Measurements from ENCODE around the gene CD72. TPM values are rescaled to one million over a fixed set of nuclear protein-coding genes. Genes with fewer than 3 reads are reported as not detected.
"Not testable (repeated sequence)": the region's sequence is repeated elsewhere in the genome, so short reads cannot be mapped to it uniquely, and the experiment has no call there.

CD72 gene
- total RNA-seq, 4 donors from 2014 or later = 1.2 to 5.6 (median 2.0) TPM

DNA sequence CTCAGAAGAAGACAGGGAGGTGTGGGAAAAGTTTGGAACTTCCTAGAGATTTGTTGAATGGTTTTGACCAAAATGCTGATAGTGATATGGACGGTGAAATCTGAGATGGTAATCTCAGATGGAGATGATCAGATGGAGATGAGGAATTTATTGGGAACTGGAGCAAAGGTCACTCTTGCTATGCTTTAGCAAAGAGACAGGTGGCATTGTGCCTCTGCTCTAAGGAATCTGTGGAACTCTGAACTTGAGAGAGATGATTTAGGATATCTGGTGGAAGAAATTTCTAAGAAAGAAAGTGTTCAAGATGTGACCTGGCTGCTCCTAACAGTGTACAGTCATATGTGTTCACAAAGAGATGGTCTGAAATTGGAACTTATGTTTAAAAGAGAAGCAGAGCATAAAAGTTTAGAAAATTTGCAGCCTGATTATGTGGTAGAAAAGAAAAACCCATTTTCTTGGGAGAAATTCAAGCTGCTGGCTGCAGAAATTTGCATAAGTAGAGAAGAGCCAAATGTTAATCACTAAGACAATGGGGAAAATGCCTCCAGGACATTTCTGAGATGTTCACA is 38.5 kb downstream of the CD72 start:
- WGBS, 2 donors = 83 to 89% methylated on average over 1 of the region's 1 CpG
- H3K4me3 ChIP-seq (ENCODE audit: low read depth, poor library complexity, severe bottlenecking); intact Hi-C loops (cut with DNase I; ENCODE audit: low total_unique reads); DNase-seq (ENCODE audit: low spot score in 2 of 2): not testable (repeated sequence)

DNA sequence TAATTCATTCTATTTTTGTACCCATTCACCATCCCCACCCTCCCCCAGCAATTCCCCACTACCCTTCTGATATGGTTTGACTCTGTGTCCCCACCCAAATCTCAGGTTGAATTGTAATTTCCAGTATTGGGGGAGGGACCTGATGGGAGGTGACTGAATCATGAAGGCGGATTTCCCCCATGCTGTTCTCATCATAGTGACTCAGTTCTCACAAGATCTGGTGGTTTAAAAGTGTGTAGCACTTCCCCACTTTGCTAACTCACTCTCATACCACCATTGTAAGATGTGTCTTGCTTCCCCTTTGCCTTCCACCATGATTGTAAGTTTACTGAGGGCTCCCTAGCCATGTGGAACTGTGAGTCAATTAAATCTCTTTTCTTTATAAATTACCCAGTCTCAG is 39.1 kb downstream of the CD72 start:
- intact Hi-C loops (cut with DNase I; ENCODE audit: low total_unique reads) = no loop called here
- H3K4me3 ChIP-seq (ENCODE audit: low read depth, poor library complexity, severe bottlenecking) = no peak overlapping the region
- no peak for DNase-seq (ENCODE audit: low spot score in 2 of 2)
- 98 to 100% methylated on average over 1 of the region's 1 CpG for WGBS, 2 donors
- TF ChIP-seq, protein P1, sequence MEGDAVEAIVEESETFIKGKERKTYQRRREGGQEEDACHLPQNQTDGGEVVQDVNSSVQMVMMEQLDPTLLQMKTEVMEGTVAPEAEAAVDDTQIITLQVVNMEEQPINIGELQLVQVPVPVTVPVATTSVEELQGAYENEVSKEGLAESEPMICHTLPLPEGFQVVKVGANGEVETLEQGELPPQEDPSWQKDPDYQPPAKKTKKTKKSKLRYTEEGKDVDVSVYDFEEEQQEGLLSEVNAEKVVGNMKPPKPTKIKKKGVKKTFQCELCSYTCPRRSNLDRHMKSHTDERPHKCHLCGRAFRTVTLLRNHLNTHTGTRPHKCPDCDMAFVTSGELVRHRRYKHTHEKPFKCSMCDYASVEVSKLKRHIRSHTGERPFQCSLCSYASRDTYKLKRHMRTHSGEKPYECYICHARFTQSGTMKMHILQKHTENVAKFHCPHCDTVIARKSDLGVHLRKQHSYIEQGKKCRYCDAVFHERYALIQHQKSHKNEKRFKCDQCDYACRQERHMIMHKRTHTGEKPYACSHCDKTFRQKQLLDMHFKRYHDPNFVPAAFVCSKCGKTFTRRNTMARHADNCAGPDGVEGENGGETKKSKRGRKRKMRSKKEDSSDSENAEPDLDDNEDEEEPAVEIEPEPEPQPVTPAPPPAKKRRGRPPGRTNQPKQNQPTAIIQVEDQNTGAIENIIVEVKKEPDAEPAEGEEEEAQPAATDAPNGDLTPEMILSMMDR (IDR thresholded peaks at IDR 0.05) = no peak
- TF ChIP-seq POLR2A (IDR thresholded peaks at IDR 0.05) = no peak

DNA sequence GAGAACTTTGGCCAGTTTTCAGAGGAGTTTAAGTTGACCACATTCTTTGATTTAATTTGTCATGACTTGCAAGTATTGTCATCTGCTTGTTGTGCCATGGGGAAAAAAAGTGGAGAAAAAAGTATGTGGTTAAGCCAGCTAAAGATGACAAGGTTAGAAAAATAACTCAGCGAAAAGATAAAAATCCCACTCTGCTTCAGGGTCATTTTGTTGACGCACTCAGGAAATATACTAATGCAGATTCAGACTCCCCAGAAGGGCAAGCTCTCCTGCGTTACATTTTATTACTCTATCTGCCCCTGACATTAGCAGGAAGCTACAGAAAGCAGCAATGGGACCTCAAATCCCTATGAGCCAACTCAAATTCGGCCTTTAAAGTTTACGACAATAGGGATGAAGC is 40.7 kb downstream of the CD72 start:
- intact Hi-C loops (cut with DNase I; ENCODE audit: low total_unique reads) = no loop called here
- 80 to 83% methylated on average over 5 of the region's 5 CpGs for WGBS, 2 donors
- H3K4me3 ChIP-seq (ENCODE audit: low read depth, poor library complexity, severe bottlenecking) = no peak overlapping the region
- DNase-seq (ENCODE audit: low spot score in 2 of 2) = no peak
- no peak for TF ChIP-seq POLR2A (IDR thresholded peaks at IDR 0.05)
- TF ChIP-seq, protein P1 (IDR thresholded peaks at IDR 0.05) = no peak

DNA sequence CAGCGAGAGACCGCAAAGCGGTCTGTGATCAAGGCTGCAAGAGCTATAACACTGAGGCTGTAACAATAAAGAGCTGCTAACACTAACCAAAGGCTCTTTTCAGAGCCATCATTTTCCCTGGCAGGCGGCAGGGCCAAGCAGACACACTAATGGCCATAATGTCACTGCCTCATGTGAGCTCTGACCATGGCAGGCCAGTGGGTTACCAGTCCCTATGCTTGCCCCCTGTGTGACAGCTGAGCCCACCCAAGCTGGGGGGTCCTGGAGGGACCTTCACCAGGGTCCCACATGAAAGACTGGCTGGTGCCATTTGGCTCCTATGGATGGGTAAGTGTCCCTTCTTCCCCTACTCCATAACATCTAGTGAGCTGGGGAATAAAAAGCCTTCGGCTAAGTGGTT is 42.7 kb downstream of the CD72 start:
- 77 to 94% methylated on average over 5 of the region's 5 CpGs for WGBS, 2 donors
- TF ChIP-seq POLR2A (IDR thresholded peaks at IDR 0.05) = no peak
- TF ChIP-seq, protein P1 (IDR thresholded peaks at IDR 0.05) = no peak
- intact Hi-C loops (cut with DNase I; ENCODE audit: low total_unique reads) = no loop called here
- DNase-seq (ENCODE audit: low spot score in 2 of 2) = no peak
- no peak overlapping the region for H3K4me3 ChIP-seq (ENCODE audit: low read depth, poor library complexity, severe bottlenecking)

DNA sequence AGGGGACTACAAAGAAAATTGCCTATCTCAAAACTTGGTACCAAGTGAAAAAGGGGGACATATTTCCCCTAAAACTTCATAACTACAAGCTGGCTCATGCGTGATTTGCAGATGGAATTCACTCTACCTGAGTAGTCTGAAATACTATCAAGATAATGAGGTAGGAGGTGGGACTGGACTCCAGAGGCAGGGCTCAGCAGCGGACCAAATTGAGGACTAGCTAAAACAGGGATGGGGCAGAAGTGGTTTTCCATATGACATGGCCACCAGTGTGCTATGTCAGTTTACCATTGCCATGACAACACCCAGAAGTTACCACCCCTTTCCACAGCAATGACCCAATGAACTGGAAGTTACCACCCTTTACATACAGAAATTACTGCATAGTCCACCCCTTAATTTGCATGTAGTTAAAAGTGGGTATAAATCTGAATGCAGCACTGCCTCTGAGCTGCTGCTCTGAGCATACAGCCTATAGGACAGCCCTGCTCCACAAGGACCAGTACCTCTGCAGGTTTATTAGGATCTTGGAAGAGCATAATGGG is 43.6 kb downstream of the CD72 start:
- whole genome bisulfite sequencing, 2 donors = 85 to 93% methylated on average over 2 of the region's 2 CpGs
- DNase-seq (ENCODE audit: low spot score in 2 of 2) = no peak
- H3K4me3 ChIP-seq (ENCODE audit: low read depth, poor library complexity, severe bottlenecking) = no peak overlapping the region
- intact Hi-C loops (cut with DNase I; ENCODE audit: low total_unique reads) = no loop called here
- TF ChIP-seq, protein P1 (IDR thresholded peaks at IDR 0.05) = no peak
- no peak for TF ChIP-seq POLR2A (IDR thresholded peaks at IDR 0.05)

DNA sequence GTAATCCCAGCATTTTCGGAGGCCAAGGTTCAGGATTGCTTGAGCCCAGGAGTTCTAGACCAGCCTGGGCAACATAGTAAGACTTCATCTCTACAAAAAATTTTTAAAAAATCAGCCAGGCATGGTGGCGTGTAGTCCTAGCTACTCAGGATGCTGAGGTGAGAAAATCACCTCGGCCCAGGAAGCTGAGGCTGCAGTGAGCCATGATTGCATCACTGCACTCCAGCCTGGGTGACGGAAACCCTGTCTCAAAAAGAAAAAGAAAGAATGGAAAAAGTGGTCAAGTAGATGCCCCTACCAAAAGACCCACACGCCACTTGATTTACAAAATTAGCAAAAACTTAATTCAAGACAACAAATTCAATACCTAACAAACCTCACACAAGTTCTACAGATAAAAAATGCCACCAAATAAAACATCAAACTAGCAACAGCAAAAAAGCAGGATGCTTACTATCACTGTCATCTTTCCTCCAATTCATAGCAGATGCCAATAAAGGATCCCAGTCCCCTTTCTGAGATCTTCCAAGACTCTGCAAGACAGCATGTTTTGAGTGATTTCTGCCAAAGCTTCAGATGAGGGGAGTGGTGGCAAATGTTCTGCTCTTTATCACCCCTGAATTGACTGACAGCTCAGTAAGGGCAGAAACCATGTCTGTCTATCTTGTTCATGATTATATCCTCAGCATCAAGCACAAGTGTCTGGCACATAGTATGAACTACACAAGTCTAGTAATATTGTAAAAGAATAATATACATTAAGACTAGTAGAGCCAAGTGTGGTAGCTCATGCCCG is 47.3 kb downstream of the CD72 start:
- 88 to 89% methylated on average over 6 of the region's 6 CpGs for WGBS, 2 donors

More for the DNA sequence above, 47.3 kb downstream of the CD72 start:
- H3K4me3 ChIP-seq (ENCODE audit: low read depth, poor library complexity, severe bottlenecking) = no peak overlapping the region
- no peak for TF ChIP-seq POLR2A (IDR thresholded peaks at IDR 0.05)
- TF ChIP-seq, protein P1 (IDR thresholded peaks at IDR 0.05) = no peak
- no peak for DNase-seq (ENCODE audit: low spot score in 2 of 2)
- intact Hi-C loops (cut with DNase I; ENCODE audit: low total_unique reads) = no loop called here

All from lower leg skin (tissue), 4 donors.